Keratinocyte (primary cell): Measurements from ENCODE around the gene TENM3.

Source experiments
- CTCF ChIP-seq, 3 experiments: IDR thresholded peaks in 1 of 3; conservative IDR thresholded peaks in 1 of 3; optimal IDR thresholded peaks in 1 of 3; 2 replicates in 2 of 3; 3 replicates in 1 of 3; pipeline versions ENCODE3 to v1.5.1; 2011; ENCODE audit warnings: low read length in 3 of 3, mild to moderate bottlenecking in 3 of 3, moderate library complexity in 2 of 3, control low read depth in 1 of 3, inconsistent platforms in 1 of 3; ENCODE audit not compliant: insufficient read depth in 2 of 3; ENCODE audit errors: extremely low read depth in 1 of 3
- EZH2 ChIP-seq: IDR thresholded peaks from one replicate; pipeline ENCODE4 v1.6.1; 2012; ENCODE audit warnings: inconsistent platforms, mild to moderate bottlenecking, low read length, moderate library complexity

DNA sequence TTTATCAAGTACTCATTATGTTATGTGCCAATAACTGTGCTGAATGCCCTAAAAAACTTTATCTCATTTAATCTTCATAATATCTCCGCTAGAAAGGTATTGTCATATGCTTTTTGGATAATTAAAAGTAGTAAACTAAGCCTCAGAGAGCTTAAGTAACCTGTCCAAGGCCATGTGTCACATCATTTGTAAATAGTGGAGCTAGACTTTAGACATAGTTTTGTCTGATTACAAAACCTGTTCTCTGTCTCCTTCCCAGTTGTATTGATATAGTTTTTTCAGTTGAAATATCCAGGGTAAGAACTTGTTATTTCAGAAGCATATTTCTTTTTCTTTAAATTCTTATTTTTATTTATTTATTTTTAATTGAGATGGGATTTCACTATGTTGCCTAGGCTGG, 66.7 kb downstream of the TENM3 start:
- no peak for TF ChIP-seq CTCF (optimal IDR thresholded peaks at IDR 0.05 in 1 of 3, IDR thresholded peaks at IDR 0.05 in 1 of 3, conservative IDR thresholded peaks at IDR 0.05 in 1 of 3; ENCODE audit: extremely low read depth in 1 of 3, insufficient read depth in 2 of 3, low read length in 3 of 3)
- no peak for TF ChIP-seq EZH2
